VCaP (cell line): Measurements from ENCODE around the gene RYK.

Source experiments
- H3K27ac ChIP-seq: fragments of 450-650 bp; 2 replicates; pipeline ENCODE4 v1.5.1; 2017
- CTCF ChIP-seq: fragments of 450-650 bp; conservative IDR thresholded peaks from 2 replicates; pipeline ENCODE4 v1.5.1; 2017; ENCODE audit warnings: mild to moderate bottlenecking, moderate library complexity

The RYK gene

GRCh38 chr3:134239538-134239937 lies 11.1 kb downstream of the RYK start:
- TF ChIP-seq CTCF = no peak

GRCh38 chr3:134237454-134238145 lies 13.1 kb downstream of the RYK start:
- TF ChIP-seq CTCF = no peak
- H3K27ac ChIP-seq = 0 out of 2 replicates have a peak overlapping the region, but pooled peaks have one; percentile 8

More at GRCh38 chr3:134239538-134239937, 11.1 kb downstream of the RYK start:
- no peak overlapping the region for H3K27ac ChIP-seq

GRCh38 chr3:134236505-134237170 lies 14.0 kb downstream of the RYK start:
- no peak overlapping the region for H3K27ac ChIP-seq
- TF ChIP-seq CTCF = no peak

- H3K27ac ChIP-seq = no peak overlapping the region
- TF ChIP-seq CTCF = no peak
These were observed 15.0 kb downstream of the RYK start for GRCh38 chr3:134235577-134236076.

- no peak for TF ChIP-seq CTCF
These were observed 17.7 kb downstream of the RYK start for GRCh38 chr3:134232951-134233350.

GRCh38 chr3:134232151-134232550 lies 18.5 kb downstream of the RYK start:
- TF ChIP-seq CTCF = no peak
- no peak overlapping the region for H3K27ac ChIP-seq

More at GRCh38 chr3:134232951-134233350, 17.7 kb downstream of the RYK start:
- H3K27ac ChIP-seq = no peak overlapping the region

- no peak for TF ChIP-seq CTCF
- no peak overlapping the region for H3K27ac ChIP-seq
These were observed 19.5 kb downstream of the RYK start for GRCh38 chr3:134231131-134231530.
